HepG2 (cell line): Measurements from ENCODE around the gene ADRM1. TPM values are rescaled to one million over a fixed set of nuclear protein-coding genes. Genes with fewer than 3 reads are reported as not detected.

Source experiments
- AGO1 ChIP-seq: fragments of 200-400 bp; formaldehyde crosslinking; IDR thresholded peaks from 2 replicates; pipeline ENCODE4 v1.6.1; 2017; ENCODE audit warnings: mild to moderate bottlenecking, low read depth, low read length, moderate library complexity; ENCODE audit not compliant: poor library complexity, severe bottlenecking
- EHMT2 ChIP-seq: fragments of 200-600 bp; sonication (generic); IDR thresholded peaks from 2 replicates; pipeline ENCODE4 v1.7.0; 2017; ENCODE audit warnings: antibody characterized with exemption, low read depth, low read length, borderline replicate concordance
- HNRNPK ChIP-seq: fragments of 200-400 bp; formaldehyde crosslinking; IDR thresholded peaks from 2 replicates; pipeline ENCODE4 v1.6.1; 2018; ENCODE audit warnings: low read length, low read depth, moderate library complexity, mild to moderate bottlenecking; ENCODE audit not compliant: poor library complexity, severe bottlenecking
- PRMT3 ChIP-seq: sonication (generic); formaldehyde crosslinking; IDR thresholded peaks from 2 replicates; pipeline ENCODE4 v1.8.1; 2022; ENCODE audit warnings: low read depth, mild to moderate bottlenecking, moderate library complexity, missing genetic modification reagents, borderline replicate concordance
- YY1 ChIP-seq: IDR thresholded peaks from 2 replicates; pipeline ENCODE4 v1.6.1; 2011; ENCODE audit warnings: low read length, low read depth, moderate library complexity, mild to moderate bottlenecking; ENCODE audit not compliant: insufficient read depth, insufficient replicate concordance
- polyA plus RNA-seq, 8 experiments: library from polyadenylated mRNA; depleted of rRNA in 3 of 8; stranded (reverse) in 7 of 8; unstranded in 1 of 8; fragments of >200 nt; fragmentation: Illumina TruSeq in 4 of 8; extraction: Trizol in 4 of 8; gene quantifications; 2 replicates each; pipeline versions ENCODE4 v1.2.1 to v1.2.3, GENCODE V29; 2011 to 2016; ENCODE audit warnings: low read depth in 4 of 8, missing spikeins in 1 of 8, mixed read lengths in 1 of 8; ENCODE audit not compliant: insufficient read depth in 1 of 8
- total RNA-seq, 5 experiments: library from RNA; depleted of rRNA; stranded (reverse); fragments of >200 nt; fragmentation: Illumina TruSeq; extraction: Trizol; gene quantifications; 2 replicates each; pipeline ENCODE4 v1.2.3, GENCODE V29; 2016; ENCODE audit warnings: low read depth in 1 of 5
- TF ChIP-seq, protein P1 (sequence below): sonication (generic); formaldehyde crosslinking; IDR thresholded peaks from 2 replicates; pipeline ENCODE4 v1.4.0; 2020; ENCODE audit warnings: missing genetic modification reagents
- TF ChIP-seq, protein P2 (sequence below): sonication (generic); formaldehyde crosslinking; IDR thresholded peaks from 2 replicates; pipeline ENCODE4 v1.4.0; 2020; ENCODE audit warnings: missing genetic modification reagents
- TF ChIP-seq, protein P3 (sequence below): sonication (generic); formaldehyde crosslinking; IDR thresholded peaks from 2 replicates; pipeline ENCODE4 v1.4.0; 2020; ENCODE audit warnings: missing genetic modification reagents, borderline replicate concordance

ADRM1 gene
- total and polyA plus RNA-seq, 2 of the 13 experiments (the other 11 are each of a cell fraction or from before 2014, with no cell fraction given) = 92.9 to 154 TPM

DNA sequence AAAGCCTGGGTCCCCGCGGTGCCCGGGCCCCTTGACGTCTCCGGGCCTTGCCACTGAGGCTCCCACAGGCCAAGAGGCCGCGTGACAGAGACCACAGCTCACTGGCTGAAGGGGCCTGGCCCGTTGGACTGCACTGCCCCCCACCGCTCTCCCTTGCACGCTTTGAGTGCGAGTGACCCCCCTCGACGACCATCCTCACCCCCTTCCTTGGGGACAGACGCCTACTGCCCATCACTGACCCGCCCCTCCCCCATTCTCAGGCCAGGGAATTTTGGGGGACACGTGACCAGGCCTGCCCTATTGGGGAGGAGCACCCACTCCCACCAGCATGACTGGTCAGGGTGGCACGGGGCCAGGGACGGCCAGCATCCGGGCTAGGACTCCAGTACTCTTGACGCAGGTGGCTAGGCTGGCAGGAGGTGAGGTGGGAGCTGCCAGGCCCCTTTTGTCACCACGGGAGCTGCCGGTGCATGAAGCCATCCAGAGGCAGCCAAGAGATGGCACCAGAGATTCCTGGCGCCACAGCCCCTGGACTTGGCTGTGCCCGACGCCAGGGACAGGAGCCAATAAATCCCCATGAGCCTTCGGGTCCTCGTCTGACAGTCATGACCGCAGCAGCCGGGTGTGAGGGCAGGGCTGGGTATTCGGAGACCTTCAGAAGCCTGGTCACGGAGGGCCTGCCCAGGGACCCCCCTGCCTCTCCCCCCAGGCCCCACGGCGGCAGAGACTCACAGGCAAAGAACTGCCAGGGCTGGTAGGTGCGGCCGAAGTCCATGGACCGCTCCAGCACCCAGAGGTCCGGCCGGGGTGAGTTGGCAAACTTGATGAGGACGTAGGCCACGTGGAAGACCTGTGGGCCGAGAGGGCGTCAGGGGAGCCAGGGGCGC is 49.8 kb downstream of the ADRM1 start (continued):
- TF ChIP-seq, protein P1, sequence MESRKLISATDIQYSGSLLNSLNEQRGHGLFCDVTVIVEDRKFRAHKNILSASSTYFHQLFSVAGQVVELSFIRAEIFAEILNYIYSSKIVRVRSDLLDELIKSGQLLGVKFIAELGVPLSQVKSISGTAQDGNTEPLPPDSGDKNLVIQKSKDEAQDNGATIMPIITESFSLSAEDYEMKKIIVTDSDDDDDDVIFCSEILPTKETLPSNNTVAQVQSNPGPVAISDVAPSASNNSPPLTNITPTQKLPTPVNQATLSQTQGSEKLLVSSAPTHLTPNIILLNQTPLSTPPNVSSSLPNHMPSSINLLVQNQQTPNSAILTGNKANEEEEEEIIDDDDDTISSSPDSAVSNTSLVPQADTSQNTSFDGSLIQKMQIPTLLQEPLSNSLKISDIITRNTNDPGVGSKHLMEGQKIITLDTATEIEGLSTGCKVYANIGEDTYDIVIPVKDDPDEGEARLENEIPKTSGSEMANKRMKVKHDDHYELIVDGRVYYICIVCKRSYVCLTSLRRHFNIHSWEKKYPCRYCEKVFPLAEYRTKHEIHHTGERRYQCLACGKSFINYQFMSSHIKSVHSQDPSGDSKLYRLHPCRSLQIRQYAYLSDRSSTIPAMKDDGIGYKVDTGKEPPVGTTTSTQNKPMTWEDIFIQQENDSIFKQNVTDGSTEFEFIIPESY = peak; percentile 44; the same call in 1 of the 2 replicates
- TF ChIP-seq, protein P2, sequence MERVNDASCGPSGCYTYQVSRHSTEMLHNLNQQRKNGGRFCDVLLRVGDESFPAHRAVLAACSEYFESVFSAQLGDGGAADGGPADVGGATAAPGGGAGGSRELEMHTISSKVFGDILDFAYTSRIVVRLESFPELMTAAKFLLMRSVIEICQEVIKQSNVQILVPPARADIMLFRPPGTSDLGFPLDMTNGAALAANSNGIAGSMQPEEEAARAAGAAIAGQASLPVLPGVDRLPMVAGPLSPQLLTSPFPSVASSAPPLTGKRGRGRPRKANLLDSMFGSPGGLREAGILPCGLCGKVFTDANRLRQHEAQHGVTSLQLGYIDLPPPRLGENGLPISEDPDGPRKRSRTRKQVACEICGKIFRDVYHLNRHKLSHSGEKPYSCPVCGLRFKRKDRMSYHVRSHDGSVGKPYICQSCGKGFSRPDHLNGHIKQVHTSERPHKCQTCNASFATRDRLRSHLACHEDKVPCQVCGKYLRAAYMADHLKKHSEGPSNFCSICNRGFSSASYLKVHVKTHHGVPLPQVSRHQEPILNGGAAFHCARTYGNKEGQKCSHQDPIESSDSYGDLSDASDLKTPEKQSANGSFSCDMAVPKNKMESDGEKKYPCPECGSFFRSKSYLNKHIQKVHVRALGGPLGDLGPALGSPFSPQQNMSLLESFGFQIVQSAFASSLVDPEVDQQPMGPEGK (CRISPR knock-in tag) = no peak
- TF ChIP-seq AGO1 (peak; percentile 37), EHMT2 (no peak), YY1 (no peak), HNRNPK (peak; percentile 10), PRMT3 (CRISPR knock-in tag) (no peak)
- TF ChIP-seq, protein P3, sequence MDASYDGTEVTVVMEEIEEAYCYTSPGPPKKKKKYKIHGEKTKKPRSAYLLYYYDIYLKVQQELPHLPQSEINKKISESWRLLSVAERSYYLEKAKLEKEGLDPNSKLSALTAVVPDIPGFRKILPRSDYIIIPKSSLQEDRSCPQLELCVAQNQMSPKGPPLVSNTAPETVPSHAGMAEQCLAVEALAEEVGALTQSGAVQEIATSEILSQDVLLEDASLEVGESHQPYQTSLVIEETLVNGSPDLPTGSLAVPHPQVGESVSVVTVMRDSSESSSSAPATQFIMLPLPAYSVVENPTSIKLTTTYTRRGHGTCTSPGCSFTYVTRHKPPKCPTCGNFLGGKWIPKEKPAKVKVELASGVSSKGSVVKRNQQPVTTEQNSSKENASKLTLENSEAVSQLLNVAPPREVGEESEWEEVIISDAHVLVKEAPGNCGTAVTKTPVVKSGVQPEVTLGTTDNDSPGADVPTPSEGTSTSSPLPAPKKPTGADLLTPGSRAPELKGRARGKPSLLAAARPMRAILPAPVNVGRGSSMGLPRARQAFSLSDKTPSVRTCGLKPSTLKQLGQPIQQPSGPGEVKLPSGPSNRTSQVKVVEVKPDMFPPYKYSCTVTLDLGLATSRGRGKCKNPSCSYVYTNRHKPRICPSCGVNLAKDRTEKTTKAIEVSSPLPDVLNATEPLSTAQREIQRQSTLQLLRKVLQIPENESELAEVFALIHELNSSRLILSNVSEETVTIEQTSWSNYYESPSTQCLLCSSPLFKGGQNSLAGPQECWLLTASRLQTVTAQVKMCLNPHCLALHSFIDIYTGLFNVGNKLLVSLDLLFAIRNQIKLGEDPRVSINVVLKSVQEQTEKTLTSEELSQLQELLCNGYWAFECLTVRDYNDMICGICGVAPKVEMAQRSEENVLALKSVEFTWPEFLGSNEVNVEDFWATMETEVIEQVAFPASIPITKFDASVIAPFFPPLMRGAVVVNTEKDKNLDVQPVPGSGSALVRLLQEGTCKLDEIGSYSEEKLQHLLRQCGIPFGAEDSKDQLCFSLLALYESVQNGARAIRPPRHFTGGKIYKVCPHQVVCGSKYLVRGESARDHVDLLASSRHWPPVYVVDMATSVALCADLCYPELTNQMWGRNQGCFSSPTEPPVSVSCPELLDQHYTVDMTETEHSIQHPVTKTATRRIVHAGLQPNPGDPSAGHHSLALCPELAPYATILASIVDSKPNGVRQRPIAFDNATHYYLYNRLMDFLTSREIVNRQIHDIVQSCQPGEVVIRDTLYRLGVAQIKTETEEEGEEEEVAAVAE (CRISPR knock-in tag) = no peak
